Measurements from ENCODE around the gene AMMECR1. TPM values are rescaled to one million over a fixed set of nuclear protein-coding genes. Genes with fewer than 3 reads are reported as not detected.

The AMMECR1 gene
- total and polyA plus RNA-seq, 2 of the 13 experiments (the other 11 are each of a cell fraction or from before 2014, with no cell fraction given), result 3.1 to 7.5 TPM

DNA sequence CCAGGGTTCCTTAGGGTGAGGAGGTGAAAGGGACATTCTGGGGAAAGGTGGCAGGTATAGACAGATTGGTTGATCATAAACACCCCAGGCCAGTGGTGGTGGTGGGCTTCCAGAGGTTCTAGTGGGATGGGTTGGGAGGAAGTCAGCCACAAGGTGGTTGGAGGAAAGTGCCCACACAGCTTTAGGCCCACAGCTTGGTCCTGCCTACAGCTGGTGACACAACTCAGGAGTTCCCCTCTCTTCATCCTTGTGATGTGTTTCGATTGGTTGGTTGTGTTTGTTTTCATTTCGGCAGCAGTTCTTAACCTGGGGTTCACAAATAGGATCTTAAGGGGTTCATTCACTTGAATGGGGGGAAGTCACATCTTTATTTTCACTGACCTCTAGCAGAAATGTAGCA, 158.0 kb downstream of the AMMECR1 start:
- Histone ChIP-seq H3K36me3 (replicated peaks in 1 of 2; ENCODE audit: control insufficient read depth in 1 of 2, insufficient read depth in 2 of 2, low read length in 2 of 2) (no peaks in the 10 kb centered on the region), H3K27ac (ENCODE audit: extremely low read length, insufficient read depth, low read length) (no peak overlapping the region), H3K9me3 (ENCODE audit: low read length) (no peaks in the 10 kb centered on the region), H3K4me3 (replicated peaks in 1 of 3; ENCODE audit: insufficient read depth in 1 of 3, low read depth in 2 of 3, low read length in 3 of 3) (no peak overlapping the region), H2AFZ (ENCODE audit: low read length) (no peak overlapping the region), H3K27me3 (ENCODE audit: control insufficient read depth in 1 of 2, insufficient read depth in 2 of 2, low read length in 2 of 2) (no peaks in the 10 kb centered on the region), H4K20me1 (ENCODE audit: insufficient read depth, low read length) (no peaks in the 10 kb centered on the region), H3K4me1 (ENCODE audit: insufficient read depth, low read length) (no peaks in the 10 kb centered on the region), H3K4me2 (ENCODE audit: low read depth, low read length) (no peak overlapping the region), H3K79me2 (ENCODE audit: insufficient read depth, low read length) (no peaks in the 10 kb centered on the region), H3K9ac (ENCODE audit: insufficient read depth, low read depth, low read length) (no peak overlapping the region)
- DNase-seq (ENCODE audit: low spot score), result no peak
- ChIA-PET POLR2A (no interaction called here), CTCF (ENCODE audit: low intra/inter-chr PET ratio, low total read pairs) (interaction anchor here (1.4 kb wide), 1 partner anchor 252 kb away, joined by 4 read pairs; no protein-coding TSS in a partner anchor)
- 43% methylated on average over 2 of the region's 2 CpGs for WGBS (ENCODE audit: low lambda C conversion rate)
- ATAC-seq, result no peak
- FAIRE-seq, result no peak
- intact Hi-C loops (cut with micrococcal nuclease; ENCODE audit: unreplicated experiment) (loop anchor here (2.0 kb wide), 1 partner anchor 253 kb away; no protein-coding TSS in a partner anchor), in situ Hi-C loops (cut with HindIII; ENCODE audit: extremely low pct_ligation_motif_present, low pct_unique_long_range_greater_than_20kb) (loop anchor here (5.0 to 25.0 kb wide), 2 partner anchors 242 to 677 kb away; no protein-coding TSS in a partner anchor)
- no TSS peak for BruUV-seq (replicated peaks)
- TF ChIP-seq HNRNPH1 (optimal IDR thresholded peaks at IDR 0.05; ENCODE audit: low read depth, low read length) (no peak), ZNF670 (CRISPR knock-in tag; IDR thresholded peaks at IDR 0.05; ENCODE audit: borderline replicate concordance) (no peak), NFE2L1 (CRISPR knock-in tag; IDR thresholded peaks at IDR 0.05; ENCODE audit: borderline replicate concordance) (no peak), GRHL1 (CRISPR knock-in tag; conservative IDR thresholded peaks at IDR 0.05) (no peak), TBL1XR1 (IDR thresholded peaks at IDR 0.05; ENCODE audit: borderline replicate concordance, low read length, partially characterized antibody) (no peak), ARNT (IDR thresholded peaks at IDR 0.05) (no peak), KDM6A (CRISPR knock-in tag; IDR thresholded peaks at IDR 0.05; ENCODE audit: low read depth) (no peak), TARDBP (CRISPR knock-in tag; IDR thresholded peaks at IDR 0.05) (no peak), ZNF30 (CRISPR knock-in tag; IDR thresholded peaks at IDR 0.05) (no peak), ZNF891 (CRISPR knock-in tag; IDR thresholded peaks at IDR 0.05) (no peak), TAF1 (CRISPR knock-in tag; IDR thresholded peaks at IDR 0.05) (no peak), AGO1 (IDR thresholded peaks at IDR 0.05; ENCODE audit: low read depth, low read length, poor library complexity, severe bottlenecking) (no peak), ZNF616 (CRISPR knock-in tag; IDR thresholded peaks at IDR 0.05; ENCODE audit: low read depth) (no peak)

Measured in HepG2 (cell line).